ENCODE measurements around the gene FOXP1.
"Not testable (repeated sequence)": the region's sequence is repeated elsewhere in the genome, so short reads cannot be mapped to it uniquely, and the experiment has no call there.

FOXP1 gene

DNA sequence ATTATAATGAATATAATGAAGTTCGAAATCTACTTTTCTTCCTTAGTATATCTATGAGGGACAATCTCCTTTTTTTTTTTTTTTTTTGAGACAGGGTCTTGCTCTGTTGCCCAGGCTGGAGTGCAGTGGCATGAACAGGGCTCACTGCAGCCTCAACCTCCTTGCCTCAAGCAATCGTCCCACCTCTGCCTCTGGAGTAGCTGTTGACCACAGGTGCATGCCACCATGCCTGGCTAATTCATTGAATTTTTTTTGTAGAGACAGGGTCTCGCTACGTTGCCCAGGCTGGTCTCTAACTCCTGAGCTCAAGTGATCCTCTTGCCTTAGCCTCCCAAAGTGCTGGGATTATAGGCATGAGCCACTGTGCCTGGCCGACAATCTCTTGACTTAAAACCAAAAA lies 607.5 kb downstream of the FOXP1 start:
- not testable (repeated sequence) for DNase-seq (ENCODE audit: low read depth in 2 of 2)

DNA sequence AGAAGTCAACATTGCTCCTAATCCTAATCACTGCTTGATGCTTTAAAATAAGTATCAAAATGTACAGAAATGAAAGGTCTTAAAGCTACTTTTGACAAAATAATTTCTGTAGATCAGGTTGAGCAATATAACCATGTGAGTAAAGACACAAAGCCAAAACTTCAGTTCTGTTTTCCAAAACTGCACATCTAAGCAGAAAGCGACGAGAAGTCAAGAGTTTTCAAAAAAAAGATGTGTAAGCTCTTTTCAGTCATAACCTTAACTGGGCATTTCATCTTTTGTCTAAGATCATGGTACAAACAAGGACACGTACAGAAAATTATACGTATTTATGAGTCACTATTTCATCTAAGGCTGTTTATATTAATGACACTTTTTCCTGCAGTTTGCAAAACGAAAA lies 608.8 kb downstream of the FOXP1 start:
- no peak for DNase-seq (ENCODE audit: low read depth in 2 of 2)

- DNase-seq (ENCODE audit: low read depth in 2 of 2): no peak
These were observed 610.0 kb downstream of the FOXP1 start for GRCh38 chr3:70973558-70973957.

- no peak for DNase-seq (ENCODE audit: low read depth in 2 of 2)
These were observed 610.7 kb downstream of the FOXP1 start for GRCh38 chr3:70972855-70973254.

DNA sequence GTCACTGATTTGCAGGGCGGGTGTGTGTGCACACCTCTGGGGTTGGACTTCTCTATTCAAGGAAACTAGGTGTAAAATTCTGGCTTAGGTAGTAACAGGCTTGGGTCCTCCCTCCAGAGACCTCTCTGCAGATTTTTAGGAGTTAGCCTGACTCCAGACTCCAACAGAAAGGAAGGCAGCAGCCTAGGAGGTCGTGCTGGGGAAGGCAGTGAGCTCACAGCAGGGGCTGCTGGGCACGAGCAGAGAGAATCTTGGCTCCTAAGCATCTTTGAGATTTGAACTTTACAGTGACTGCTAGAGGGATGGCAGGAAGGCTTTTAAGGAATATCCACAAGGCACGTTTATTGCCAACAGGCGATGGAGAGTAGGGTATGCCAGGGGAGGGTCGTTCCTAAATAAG lies 612.6 kb downstream of the FOXP1 start:
- DNase-seq (ENCODE audit: low read depth in 2 of 2): no peak

- no peak for DNase-seq (ENCODE audit: low read depth in 2 of 2)
These were observed 613.4 kb downstream of the FOXP1 start for GRCh38 chr3:70970171-70970570.

- DNase-seq (ENCODE audit: low read depth in 2 of 2): no peak
These were observed 619.9 kb downstream of the FOXP1 start for GRCh38 chr3:70963431-70964275.

DNA sequence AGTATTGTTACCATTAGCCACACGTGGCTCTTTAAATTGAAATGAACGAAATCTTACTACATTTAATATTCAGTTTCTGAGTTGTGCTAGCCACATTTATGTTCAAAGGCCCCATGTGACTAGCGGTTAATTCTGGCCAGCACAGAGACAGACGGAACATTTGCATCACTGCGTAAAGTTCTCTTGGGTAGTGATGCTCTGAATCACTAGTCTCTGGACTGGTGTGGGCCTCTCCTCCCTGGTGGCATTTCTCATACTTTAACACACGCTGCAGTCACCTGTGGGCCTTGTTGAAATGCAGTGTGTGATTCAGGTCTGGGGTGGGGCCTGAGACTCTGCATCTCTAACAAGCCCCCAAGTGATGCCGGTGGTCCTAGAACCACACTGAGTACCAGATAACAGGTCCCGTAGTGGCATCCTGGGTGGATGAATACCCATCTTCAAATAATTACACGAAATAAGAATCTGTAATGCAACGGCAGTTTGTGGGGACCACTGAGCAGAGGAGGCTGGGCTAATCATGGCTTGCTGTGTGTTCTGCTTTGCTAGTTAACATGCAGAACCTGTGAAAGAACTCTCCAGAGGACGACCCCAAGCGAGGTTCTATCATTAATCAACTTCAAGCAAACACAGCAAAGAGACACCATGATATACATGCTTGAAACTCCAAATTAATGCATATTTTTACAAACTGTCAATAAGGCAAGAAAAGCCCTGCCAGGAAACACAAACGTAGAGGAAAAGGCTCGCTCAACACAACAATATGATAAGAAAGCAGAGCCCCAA lies 623.8 kb downstream of the FOXP1 start:
- DNase-seq (ENCODE audit: low read depth in 2 of 2): no peak

- DNase-seq (ENCODE audit: low read depth in 2 of 2): no peak
These were observed 631.3 kb downstream of the FOXP1 start for GRCh38 chr3:70952033-70952747.

- no peak for DNase-seq (ENCODE audit: low read depth in 2 of 2)
These were observed 632.2 kb downstream of the FOXP1 start for GRCh38 chr3:70951316-70951715.

DNA sequence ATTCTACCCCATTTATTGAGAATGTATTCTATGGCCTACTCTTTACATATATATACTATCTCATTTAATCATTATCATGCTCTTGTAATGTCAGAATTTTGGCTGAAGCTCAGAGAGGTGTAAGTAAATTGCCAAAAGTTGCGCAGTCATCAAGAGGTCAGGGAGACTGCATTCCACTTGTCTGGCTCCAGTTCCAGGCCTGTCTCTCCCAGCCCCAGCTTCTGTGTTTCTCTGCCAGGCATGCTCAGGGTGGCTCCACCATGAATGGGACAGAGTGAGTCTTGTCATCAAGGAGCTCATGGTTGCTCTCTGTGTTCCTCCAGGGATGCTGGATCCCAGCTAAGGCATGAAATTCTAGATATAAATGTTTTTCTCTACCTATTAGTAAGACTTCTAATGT lies 635.9 kb downstream of the FOXP1 start:
- DNase-seq (ENCODE audit: low read depth in 2 of 2): no peak

- no peak for DNase-seq (ENCODE audit: low read depth in 2 of 2)
These were observed 639.6 kb downstream of the FOXP1 start for GRCh38 chr3:70943886-70944285.

- DNase-seq (ENCODE audit: low read depth in 2 of 2): no peak
These were observed 650.3 kb downstream of the FOXP1 start for GRCh38 chr3:70933105-70933810.

DNA sequence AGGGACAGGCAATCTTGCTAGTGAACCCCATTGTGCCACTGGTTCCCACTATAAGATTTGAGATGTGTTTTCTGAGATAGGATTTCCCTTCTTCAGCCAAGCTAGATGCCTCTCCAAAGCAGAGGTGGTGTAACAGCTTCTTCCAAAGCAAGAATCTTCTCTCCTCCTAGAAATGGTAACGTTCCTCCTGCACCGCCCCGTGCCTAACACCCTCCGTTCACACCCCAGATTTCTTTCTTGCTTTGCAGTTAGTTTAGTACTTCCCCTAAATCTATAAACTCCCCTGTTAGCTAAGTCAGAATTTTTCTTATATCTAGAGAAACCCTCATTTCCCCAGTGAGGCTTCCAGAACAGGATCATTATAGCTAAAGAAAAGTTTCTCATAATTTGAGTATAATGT lies 653.5 kb downstream of the FOXP1 start:
- no peak for DNase-seq (ENCODE audit: low read depth in 2 of 2)

- DNase-seq (ENCODE audit: low read depth in 2 of 2): no peak
These were observed 656.3 kb downstream of the FOXP1 start for GRCh38 chr3:70927239-70927638.

GRCh38 chr3:70926835-70927234 lies 656.7 kb downstream of the FOXP1 start:
- no peak for DNase-seq (ENCODE audit: low read depth in 2 of 2)

GRCh38 chr3:70919661-70920060 lies 663.9 kb downstream of the FOXP1 start:
- DNase-seq (ENCODE audit: low read depth in 2 of 2): no peak

GRCh38 chr3:70919091-70919490 lies 664.4 kb downstream of the FOXP1 start:
- DNase-seq (ENCODE audit: low read depth in 2 of 2): no peak

- no peak for DNase-seq (ENCODE audit: low read depth in 2 of 2)
These were observed 667.0 kb downstream of the FOXP1 start for GRCh38 chr3:70916375-70917055.

DNA sequence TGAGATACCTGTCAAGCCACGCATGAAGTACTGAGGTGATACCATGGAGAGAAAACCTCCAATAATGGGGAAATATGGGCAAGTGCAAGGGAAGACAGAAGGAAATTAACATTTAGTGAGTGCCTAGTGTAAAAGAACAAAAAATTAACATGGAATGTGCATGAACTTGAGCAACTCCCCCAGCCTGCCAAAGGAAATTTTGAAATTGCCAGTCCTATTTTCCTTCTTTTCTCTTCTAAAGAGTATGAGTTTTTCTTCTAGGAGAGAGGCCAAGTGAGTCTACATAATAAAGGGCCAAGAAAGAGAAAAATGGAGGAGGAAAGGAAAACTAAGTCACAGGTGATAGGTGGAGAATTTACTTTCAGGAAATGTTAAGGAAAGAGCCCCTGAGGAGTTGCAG lies 668.7 kb downstream of the FOXP1 start:
- DNase-seq (ENCODE audit: low read depth in 2 of 2): no peak

GRCh38 chr3:70911719-70912118 lies 671.8 kb downstream of the FOXP1 start:
- no peak for DNase-seq (ENCODE audit: low read depth in 2 of 2)
